ENCODE measurements around the gene PCDHA3. TPM values are rescaled to one million over a fixed set of nuclear protein-coding genes. Genes with fewer than 3 reads are reported as not detected.
"Not testable (repeated sequence)": the region's sequence is repeated elsewhere in the genome, so short reads cannot be mapped to it uniquely, and the experiment has no call there.

The PCDHA3 gene
- polyA plus RNA-seq, 1 donor: 0.18 TPM

DNA sequence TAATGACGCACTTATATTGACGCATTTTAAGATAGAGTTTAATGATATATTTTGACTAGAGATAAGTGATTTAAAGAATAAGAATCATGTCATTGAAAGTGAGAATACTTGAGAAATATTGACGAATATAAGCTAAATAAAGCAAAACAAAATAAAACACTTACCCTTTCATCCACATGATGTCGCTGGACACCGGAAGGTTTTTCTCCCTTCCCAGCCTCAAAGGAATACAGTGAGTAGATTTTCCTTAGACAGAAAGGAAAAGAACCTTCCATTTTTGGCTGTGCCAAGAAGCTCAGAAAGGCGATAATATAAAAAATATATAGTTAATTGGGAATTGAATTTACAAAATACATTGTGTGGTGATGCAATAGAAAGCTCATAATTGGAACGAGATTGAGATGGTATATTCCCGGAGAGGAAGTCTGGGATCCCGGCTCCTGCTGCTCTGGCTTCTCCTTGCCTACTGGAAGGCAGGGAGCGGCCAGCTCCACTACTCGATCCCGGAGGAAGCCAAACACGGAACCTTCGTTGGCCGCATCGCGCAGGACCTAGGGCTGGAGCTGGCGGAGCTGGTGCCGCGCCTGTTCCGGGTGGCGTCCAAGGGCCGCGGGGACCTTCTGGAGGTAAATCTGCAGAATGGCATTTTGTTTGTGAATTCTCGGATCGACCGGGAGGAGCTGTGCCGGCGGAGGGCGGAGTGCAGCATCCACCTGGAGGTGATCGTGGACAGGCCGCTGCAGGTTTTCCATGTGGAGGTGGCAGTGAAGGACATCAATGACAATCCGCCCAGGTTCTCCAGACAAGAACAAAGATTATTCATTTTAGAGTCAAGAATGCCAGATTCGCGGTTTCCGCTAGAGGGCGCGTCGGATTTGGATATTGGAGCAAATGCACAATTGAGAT is 20.8 kb downstream of the PCDHA3 start, which contains the start of gene PCDHA5:
Gene PCDHA5, plus strand, starts transcription at position 239 of the 906 bp plus-strand sequence.
- no peak for DNase-seq

DNA sequence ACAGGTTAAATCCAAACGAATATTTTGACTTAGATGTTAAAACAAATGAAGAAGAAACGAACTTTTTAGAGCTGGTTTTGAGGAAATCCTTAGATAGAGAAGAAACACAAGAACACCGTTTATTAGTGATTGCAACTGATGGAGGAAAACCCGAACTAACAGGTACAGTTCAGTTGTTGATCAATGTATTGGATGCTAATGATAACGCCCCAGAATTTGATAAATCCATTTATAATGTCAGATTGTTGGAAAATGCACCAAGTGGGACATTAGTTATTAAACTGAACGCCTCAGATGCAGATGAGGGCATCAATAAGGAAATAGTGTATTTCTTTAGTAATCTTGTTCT is 21.4 kb downstream of the PCDHA3 start:
- DNase-seq: no peak

DNA sequence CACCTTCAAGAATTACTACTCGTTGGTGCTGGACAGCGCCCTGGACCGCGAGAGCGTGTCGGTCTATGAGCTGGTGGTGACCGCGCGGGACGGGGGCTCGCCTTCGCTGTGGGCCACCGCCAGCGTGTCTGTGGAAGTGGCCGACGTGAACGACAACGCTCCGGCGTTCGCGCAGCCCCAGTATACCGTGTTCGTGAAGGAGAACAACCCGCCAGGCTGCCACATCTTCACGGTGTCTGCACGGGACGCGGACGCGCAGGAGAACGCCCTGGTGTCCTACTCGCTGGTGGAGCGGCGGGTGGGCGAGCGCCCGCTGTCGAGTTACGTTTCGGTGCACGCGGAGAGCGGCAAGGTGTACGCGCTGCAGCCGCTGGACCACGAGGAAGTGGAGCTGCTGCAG is 22.1 kb downstream of the PCDHA3 start:
- DNase-seq: not testable (repeated sequence)

DNA sequence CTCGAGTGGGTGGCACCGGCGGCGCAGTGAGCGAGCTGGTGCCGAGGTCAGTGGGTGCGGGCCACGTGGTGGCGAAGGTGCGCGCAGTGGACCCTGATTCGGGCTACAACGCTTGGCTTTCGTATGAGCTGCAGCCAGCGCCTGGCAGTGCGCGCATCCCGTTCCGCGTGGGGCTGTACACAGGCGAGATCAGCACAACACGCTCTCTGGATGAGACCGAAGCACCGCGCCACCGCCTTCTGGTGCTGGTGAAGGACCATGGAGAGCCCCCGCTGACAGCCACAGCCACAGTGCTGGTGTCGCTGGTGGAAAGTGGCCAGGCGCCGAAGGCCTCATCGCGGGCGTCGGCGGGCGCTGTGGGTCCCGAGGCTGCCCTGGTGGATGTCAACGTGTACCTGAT is 22.6 kb downstream of the PCDHA3 start:
- DNase-seq: no peak

DNA sequence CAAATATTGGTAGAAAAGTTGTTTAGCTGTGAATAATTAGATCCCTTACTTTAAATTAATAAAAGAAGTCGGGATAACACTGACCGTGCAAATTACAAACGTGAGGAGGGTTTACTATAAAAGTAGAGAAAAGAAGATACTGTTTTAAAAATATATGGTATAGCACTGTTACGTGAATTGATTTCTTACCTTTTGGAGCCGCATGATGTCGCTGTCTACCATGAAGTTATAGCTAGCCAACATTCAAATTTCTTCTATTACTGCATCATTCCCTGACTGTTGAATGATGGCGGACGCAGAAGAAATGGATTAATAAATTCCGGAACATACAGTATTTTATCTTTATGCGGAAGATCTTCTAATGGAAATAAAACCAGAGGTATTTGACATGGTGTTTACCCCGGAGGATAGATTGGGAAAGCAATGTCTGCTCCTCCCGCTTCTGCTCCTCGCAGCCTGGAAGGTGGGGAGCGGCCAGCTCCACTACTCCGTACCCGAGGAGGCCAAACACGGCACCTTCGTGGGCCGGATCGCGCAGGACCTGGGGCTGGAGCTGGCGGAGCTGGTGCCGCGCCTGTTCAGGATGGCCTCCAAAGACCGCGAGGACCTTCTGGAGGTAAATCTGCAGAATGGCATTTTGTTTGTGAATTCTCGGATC is 27.0 kb downstream of the PCDHA3 start, which contains the start of gene PCDHA6:
Gene PCDHA6, plus strand, starts transcription at position 257 of the 658 bp plus-strand sequence. Its CDS starts 132 bp downstream, at position 389.
- DNase-seq: no peak

DNA sequence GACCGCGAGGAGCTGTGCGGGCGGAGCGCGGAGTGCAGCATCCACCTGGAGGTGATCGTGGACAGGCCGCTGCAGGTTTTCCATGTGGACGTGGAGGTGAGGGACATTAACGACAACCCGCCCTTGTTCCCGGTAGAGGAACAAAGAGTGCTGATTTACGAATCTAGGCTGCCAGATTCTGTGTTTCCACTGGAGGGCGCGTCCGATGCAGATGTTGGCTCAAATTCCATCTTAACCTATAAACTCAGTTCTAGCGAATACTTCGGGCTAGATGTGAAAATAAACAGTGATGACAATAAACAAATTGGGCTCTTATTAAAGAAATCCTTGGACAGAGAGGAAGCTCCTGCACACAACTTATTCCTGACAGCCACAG is 27.5 kb downstream of the PCDHA3 start:
- DNase-seq: no peak

DNA sequence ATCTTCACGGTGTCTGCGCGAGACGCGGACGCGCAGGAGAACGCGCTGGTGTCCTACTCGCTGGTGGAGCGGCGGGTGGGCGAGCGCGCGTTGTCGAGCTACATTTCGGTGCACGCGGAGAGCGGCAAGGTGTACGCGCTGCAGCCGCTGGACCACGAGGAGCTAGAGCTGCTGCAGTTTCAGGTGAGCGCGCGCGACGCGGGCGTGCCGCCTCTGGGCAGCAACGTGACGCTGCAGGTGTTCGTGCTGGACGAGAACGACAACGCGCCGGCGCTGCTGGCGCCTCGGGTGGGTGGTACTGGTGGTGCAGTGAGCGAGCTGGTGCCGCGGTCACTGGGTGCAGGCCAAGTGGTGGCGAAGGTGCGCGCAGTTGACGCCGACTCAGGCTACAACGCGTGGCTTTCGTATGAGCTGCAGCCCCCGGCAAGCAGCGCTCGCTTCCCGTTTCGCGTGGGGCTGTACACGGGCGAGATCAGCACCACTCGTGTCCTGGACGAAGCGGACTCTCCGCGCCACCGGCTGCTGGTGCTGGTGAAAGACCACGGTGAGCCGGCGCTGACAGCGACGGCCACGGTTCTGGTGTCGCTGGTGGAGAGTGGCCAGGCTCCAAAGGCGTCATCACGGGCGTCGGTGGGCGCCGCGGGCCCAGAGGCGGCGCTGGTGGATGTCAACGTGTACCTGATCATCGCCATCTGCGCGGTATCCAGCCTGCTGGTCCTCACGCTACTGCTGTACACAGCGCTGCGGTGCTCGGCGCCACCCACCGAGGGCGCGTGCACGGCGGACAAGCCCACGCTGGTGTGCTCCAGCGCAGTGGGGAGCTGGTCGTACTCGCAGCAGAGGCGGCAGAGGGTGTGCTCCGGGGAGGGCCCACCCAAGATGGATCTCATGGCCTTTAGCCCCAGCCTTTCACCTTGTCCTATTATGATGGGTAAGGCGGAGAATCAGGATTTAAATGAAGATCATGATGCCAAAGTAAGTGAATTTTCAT is 28.9 kb downstream of the PCDHA3 start:
- not testable (repeated sequence) for DNase-seq

DNA sequence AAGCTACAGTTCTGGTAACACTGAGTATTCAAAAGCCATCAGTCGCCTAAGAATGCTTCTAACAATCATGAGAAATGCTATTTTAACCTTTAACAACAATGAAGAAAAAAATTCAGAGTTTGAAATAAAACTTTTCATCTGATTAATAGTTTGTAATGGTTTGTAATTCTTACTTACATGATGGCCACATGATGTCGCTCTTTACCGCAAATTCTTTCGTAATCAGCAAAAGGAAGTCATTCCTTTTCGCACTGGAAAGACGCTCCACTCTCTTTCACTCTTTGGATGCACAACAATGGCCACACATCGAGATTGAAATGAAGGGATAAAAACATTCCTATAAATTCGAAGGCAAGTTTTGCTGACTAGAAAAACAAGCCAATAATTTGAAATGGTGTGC is 33.1 kb downstream of the PCDHA3 start, which contains the start of gene PCDHA7:
Gene PCDHA7, plus strand, starts transcription at position 277 of the 400 bp plus-strand sequence. Its CDS starts 115 bp downstream, at position 392.
- no peak for DNase-seq

DNA sequence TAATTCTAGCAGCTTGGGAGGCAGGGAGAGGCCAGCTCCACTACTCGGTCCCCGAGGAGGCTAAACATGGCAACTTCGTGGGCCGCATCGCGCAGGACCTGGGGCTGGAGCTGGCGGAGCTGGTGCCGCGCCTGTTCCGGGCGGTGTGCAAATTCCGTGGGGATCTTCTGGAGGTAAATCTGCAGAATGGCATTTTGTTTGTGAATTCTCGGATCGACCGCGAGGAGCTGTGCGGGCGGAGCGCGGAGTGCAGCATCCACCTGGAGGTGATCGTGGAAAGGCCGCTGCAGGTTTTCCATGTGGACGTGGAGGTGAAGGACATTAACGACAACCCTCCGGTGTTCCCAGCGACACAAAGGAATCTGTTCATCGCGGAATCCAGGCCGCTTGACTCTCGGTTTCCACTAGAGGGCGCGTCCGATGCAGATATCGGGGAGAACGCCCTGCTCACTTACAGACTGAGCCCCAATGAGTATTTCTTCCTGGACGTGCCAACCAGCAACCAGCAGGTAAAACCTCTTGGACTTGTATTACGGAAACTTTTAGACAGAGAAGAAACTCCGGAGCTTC is 33.7 kb downstream of the PCDHA3 start:
- DNase-seq: not testable (repeated sequence)

DNA sequence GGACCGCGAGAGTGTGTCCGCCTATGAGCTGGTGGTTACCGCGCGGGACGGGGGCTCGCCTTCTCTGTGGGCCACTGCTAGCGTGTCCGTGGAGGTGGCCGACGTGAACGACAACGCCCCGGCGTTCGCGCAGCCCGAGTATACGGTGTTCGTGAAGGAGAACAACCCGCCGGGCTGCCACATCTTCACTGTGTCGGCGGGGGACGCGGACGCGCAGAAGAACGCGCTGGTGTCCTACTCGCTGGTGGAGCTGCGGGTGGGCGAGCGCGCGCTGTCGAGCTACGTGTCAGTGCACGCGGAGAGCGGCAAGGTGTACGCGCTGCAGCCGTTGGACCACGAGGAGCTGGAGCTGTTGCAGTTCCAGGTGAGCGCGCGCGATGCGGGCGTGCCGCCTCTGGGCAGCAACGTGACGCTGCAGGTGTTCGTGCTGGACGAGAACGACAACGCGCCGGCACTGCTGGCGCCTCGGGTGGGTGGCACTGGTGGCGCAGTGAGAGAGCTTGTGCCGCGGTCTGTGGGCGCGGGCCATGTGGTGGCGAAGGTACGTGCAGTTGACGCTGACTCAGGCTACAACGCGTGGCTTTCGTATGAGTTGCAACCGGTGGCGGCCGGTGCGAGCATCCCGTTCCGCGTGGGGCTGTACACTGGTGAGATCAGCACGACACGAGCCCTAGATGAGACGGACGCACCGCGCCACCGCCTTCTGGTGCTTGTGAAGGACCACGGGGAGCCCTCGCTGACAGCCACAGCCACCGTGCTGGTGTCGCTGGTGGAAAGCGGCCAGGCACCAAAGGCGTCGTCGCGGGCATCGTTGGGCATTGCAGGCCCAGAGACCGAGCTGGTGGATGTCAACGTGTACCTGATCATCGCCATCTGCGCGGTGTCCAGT is 35.0 kb downstream of the PCDHA3 start:
- no peak for DNase-seq

DNA sequence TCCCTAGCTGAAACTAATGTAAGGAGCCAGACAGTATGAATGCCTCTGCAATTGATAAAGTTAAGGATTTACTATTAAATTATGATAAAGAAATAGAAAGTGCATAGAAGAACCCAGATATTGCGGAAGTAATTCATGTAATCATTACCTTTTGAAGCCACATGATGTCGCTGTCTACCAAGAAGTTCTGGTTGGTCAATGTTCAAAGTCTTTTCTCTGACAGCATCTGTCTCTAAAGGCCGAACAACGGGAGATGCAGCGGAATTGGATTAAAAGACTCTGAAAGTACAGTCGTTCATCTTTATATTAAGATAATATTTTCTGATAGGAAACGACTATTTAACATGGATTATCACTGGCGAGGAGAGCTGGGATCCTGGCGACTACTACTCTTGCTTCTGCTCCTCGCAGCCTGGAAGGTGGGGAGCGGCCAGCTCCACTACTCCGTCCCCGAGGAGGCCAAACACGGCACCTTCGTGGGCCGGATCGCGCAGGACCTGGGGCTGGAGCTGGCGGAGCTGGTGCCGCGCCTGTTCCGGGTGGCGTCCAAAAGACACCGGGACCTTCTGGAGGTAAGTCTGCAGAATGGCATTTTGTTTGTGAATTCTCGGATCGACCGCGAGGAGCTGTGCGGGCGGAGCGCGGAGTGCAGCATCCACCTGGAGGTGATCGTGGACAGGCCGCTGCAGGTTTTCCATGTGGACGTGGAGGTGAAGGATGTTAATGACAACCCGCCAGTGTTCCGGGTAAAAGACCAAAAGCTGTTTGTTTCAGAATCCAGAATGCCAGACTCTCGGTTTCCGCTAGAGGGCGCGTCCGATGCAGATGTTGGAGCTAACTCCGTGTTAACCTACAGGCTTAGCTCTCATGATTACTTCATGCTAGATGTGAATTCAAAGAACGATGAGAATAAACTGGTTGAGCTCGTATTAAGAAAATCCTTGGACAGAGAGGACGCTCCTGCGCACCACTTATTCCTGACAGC is 40.4 kb downstream of the PCDHA3 start, which contains the start of gene PCDHA8:
Gene PCDHA8, plus strand, starts transcription at position 210 of the 985 bp plus-strand sequence. Its CDS starts 135 bp downstream, at position 345.
- DNase-seq: no peak

DNA sequence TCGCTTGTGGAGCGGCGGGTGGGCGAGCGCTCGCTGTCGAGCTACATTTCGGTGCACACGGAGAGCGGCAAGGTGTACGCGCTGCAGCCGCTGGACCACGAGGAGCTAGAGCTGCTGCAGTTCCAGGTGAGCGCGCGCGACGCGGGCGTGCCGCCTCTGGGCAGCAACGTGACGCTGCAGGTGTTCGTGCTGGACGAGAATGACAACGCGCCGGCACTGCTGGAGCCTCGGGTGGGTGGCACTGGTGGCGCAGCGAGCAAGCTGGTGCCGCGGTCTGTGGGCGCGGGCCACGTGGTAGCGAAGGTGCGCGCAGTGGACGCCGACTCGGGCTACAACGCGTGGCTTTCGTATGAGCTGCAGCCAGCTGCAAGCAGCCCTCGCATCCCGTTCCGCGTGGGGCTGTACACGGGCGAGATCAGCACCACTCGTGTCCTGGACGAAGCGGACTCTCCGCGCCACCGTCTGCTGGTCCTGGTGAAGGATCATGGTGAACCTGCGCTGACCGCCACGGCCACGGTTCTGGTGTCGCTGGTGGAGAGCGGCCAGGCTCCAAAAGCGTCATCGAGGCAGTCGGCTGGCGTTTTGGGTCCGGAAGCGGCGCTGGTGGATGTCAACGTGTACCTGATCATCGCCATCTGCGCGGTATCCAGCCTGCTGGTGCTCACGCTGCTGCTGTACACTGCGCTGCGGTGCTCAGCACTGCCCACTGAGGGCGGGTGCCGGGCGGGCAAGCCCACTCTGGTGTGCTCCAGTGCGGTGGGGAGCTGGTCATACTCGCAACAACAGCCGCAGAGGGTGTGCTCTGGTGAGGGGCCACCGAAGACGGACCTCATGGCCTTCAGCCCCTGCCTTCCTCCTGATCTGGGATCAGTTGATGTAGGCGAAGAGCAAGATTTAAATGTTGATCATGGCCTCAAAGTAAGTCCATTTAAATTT is 42.2 kb downstream of the PCDHA3 start:
- no peak for DNase-seq

DNA sequence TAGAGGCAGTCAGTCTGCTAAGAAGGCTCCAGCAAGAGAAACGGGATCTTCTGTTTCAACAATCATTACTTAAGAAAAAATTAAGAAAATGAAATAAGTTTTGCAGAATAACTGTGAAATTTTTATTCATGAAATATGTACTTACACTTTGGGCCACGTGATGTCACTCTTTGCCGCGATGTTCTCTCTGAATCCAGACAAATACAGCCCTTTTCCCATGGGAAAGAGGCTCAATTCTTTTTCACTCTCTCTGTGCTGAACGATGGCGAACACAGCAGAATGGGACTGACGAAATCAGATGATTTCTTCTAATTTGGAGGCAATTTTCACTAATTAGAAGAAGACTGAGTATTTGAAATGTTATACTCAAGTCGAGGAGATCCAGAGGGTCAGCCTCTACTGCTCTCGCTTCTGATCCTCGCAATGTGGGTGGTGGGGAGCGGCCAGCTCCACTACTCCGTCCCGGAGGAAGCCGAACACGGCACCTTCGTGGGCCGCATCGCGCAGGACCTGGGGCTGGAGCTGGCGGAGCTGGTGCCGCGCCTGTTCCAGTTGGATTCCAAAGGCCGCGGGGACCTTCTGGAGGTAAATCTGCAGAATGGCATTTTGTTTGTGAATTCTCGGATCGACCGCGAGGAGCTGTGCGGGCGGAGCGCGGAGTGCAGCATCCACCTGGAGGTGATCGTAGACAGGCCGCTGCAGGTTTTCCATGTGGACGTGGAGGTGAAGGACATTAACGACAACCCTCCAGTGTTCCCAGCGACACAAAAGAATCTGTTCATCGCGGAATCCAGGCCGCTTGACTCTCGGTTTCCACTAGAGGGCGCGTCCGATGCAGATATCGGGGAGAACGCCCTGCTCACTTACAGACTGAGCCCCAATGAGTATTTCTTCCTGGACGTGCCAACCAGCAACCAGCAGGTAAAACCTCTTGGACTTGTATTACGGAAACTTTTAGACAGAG is 47.6 kb downstream of the PCDHA3 start, which contains the start of gene PCDHA9:
Gene PCDHA9, plus strand, starts transcription at position 244 of the 964 bp plus-strand sequence. Its CDS starts 114 bp downstream, at position 358.
- not testable (repeated sequence) for DNase-seq

DNA sequence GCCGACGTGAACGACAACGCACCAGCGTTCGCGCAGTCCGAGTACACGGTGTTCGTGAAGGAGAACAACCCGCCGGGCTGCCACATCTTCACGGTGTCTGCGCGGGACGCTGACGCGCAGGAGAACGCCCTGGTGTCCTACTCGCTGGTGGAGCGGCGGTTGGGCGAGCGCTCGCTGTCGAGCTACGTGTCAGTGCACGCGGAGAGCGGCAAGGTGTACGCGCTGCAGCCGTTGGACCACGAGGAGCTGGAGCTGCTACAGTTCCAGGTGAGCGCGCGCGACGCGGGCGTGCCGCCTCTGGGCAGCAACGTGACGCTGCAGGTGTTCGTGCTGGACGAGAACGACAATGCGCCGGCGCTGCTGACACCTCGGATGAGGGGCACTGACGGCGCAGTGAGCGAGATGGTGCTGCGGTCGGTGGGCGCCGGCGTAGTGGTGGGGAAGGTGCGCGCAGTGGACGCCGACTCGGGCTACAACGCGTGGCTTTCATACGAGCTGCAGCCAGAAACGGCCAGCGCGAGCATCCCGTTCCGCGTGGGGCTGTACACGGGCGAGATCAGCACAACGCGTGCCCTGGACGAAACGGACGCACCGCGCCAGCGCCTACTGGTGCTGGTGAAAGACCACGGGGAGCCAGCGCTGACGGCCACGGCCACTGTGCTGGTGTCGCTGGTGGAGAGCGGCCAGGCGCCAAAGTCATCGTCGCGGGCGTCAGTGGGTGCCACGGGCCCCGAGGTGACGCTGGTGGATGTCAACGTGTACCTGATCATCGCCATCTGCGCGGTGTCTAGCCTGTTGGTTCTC is 49.2 kb downstream of the PCDHA3 start:
- not testable (repeated sequence) for DNase-seq

Data from hindlimb muscle (tissue), 1 donor.